WTC11 (cell line): ENCODE data around the gene CCL7.

Source experiments
- ATF3 ChIP-seq: sonication (generic); formaldehyde crosslinking; conservative IDR thresholded peaks from 2 replicates; pipeline ENCODE4 v1.8.1; 2022; ENCODE audit warnings: mild to moderate bottlenecking, missing genetic modification reagents
- ATF6 ChIP-seq: sonication (generic); formaldehyde crosslinking; IDR thresholded peaks from 2 replicates; pipeline ENCODE4 v1.8.1; 2023; ENCODE audit warnings: mild to moderate bottlenecking, missing genetic modification reagents
- CREM ChIP-seq: sonication (generic); formaldehyde crosslinking; IDR thresholded peaks from 2 replicates; pipeline ENCODE4 v1.8.1; 2022; ENCODE audit warnings: mild to moderate bottlenecking, missing genetic modification reagents, moderate library complexity
- CTCF ChIP-seq: fragments of 200-600 bp; IDR thresholded peaks from 2 replicates; pipeline ENCODE4 v1.8.0; 2022; ENCODE audit warnings: antibody characterized with exemption
- E2F4 ChIP-seq: sonication (generic); formaldehyde crosslinking; IDR thresholded peaks from 2 replicates; pipeline ENCODE4 v1.8.1; 2022; ENCODE audit warnings: low read depth, mild to moderate bottlenecking, moderate library complexity, missing genetic modification reagents, borderline replicate concordance
- ESRRA ChIP-seq: sonication (generic); formaldehyde crosslinking; IDR thresholded peaks from 2 replicates; pipeline ENCODE4 v1.8.1; 2022; ENCODE audit warnings: mild to moderate bottlenecking, missing genetic modification reagents, borderline replicate concordance
- JUN ChIP-seq: sonication (generic); formaldehyde crosslinking; IDR thresholded peaks from 2 replicates; pipeline ENCODE4 v1.8.0; 2023; ENCODE audit warnings: mild to moderate bottlenecking, missing genetic modification reagents
- MXD4 ChIP-seq: fragments of 250-450 bp; sonication (Bioruptor Pico); IDR thresholded peaks from 2 replicates; pipeline ENCODE4 v1.8.0; 2021; ENCODE audit warnings: mild to moderate bottlenecking, moderate library complexity, borderline replicate concordance
- NR1H2 ChIP-seq: sonication (generic); formaldehyde crosslinking; IDR thresholded peaks from 2 replicates; pipeline ENCODE4 v1.9.0; 2021; ENCODE audit warnings: mild to moderate bottlenecking, moderate library complexity, missing genetic modification reagents
- PRDM15 ChIP-seq: sonication (generic); formaldehyde crosslinking; IDR thresholded peaks from 2 replicates; pipeline ENCODE4 v1.8.0; 2022; ENCODE audit warnings: missing genetic modification reagents
- RORB ChIP-seq: fragments of 250-450 bp; sonication (Bioruptor Pico); IDR thresholded peaks from 2 replicates; pipeline ENCODE4 v1.9.0; 2021; ENCODE audit warnings: mild to moderate bottlenecking
- SP1 ChIP-seq: sonication (generic); formaldehyde crosslinking; conservative IDR thresholded peaks from 2 replicates; pipeline ENCODE4 v1.8.1; 2022; ENCODE audit warnings: missing genetic modification reagents
- ZMAT4 ChIP-seq: fragments of 250-450 bp; sonication (Bioruptor Pico); IDR thresholded peaks from 2 replicates; pipeline ENCODE4 v1.9.0; 2021; ENCODE audit warnings: mild to moderate bottlenecking
- ZSCAN18 ChIP-seq: fragments of 250-450 bp; sonication (Bioruptor Pico); IDR thresholded peaks from 2 replicates; pipeline ENCODE4 v2.1.2; 2022; ENCODE audit warnings: mild to moderate bottlenecking, moderate library complexity

- no peak for TF ChIP-seq CTCF
- no peak for TF ChIP-seq ZSCAN18 (CRISPR knock-in tag)
- TF ChIP-seq RORB (CRISPR knock-in tag) = no peak
- TF ChIP-seq SP1 = no peak
- TF ChIP-seq ZMAT4 = no peak
- TF ChIP-seq ATF6 = no peak
- TF ChIP-seq PRDM15 (CRISPR knock-in tag) = no peak
- TF ChIP-seq MXD4 (CRISPR knock-in tag) = no peak
- TF ChIP-seq CREM = no peak
- no peak for TF ChIP-seq ESRRA
- no peak for TF ChIP-seq ATF3 (CRISPR knock-in tag)
- TF ChIP-seq NR1H2 (CRISPR knock-in tag) = no peak
- TF ChIP-seq JUN (CRISPR knock-in tag) = no peak
- TF ChIP-seq E2F4 (CRISPR knock-in tag) = no peak
These were observed 39.7 kb upstream of the CCL7 start for GRCh38 chr17:34230342-34230741.
